NT2/D1 (cell line): ENCODE measurements around the gene DIAPH1.

Experiments used
- DNase-seq: peaks from one replicate; pipeline ENCODE4 v3.0.0-alpha.2; 2011; ENCODE audit warnings: low read depth, low spot score
- H3K27me3 ChIP-seq: 2 replicates; pipeline ENCODE4 v1.6.0; 2011; ENCODE audit warnings: mild to moderate bottlenecking; ENCODE audit not compliant: insufficient read length, insufficient read depth
- H3K36me3 ChIP-seq: 2 replicates; pipeline ENCODE4 v1.6.1; 2011; ENCODE audit warnings: mild to moderate bottlenecking, low read length, mixed read lengths; ENCODE audit not compliant: insufficient read depth, insufficient read length
- H3K4me1 ChIP-seq: 2 replicates; pipeline ENCODE4 v1.5.1; 2011; ENCODE audit not compliant: insufficient read depth, insufficient read length
- H3K4me3 ChIP-seq: 2 replicates; pipeline ENCODE4 v1.5.1; 2011; ENCODE audit warnings: low read depth; ENCODE audit not compliant: insufficient read length
- H3K9ac ChIP-seq: 2 replicates; pipeline ENCODE4 v1.6.0; 2011; ENCODE audit warnings: low read depth; ENCODE audit not compliant: insufficient read length
- H3K9me3 ChIP-seq: 2 replicates; pipeline ENCODE4 v1.5.1; 2011; ENCODE audit warnings: mild to moderate bottlenecking, low read length; ENCODE audit not compliant: insufficient read depth
- SUZ12 ChIP-seq: IDR thresholded peaks from 2 replicates; pipeline ENCODE4 v1.6.1; 2011; ENCODE audit not compliant: insufficient read length, insufficient read depth; ENCODE audit errors: extremely low read depth
- YY1 ChIP-seq: IDR thresholded peaks from 2 replicates; pipeline ENCODE4 v1.6.1; 2011; ENCODE audit not compliant: insufficient read length, insufficient read depth
- ZNF274 ChIP-seq: IDR thresholded peaks from 2 replicates; pipeline ENCODE4 v1.6.1; 2011; ENCODE audit warnings: mild to moderate bottlenecking, low read depth, low read length

The DIAPH1 gene

DNA sequence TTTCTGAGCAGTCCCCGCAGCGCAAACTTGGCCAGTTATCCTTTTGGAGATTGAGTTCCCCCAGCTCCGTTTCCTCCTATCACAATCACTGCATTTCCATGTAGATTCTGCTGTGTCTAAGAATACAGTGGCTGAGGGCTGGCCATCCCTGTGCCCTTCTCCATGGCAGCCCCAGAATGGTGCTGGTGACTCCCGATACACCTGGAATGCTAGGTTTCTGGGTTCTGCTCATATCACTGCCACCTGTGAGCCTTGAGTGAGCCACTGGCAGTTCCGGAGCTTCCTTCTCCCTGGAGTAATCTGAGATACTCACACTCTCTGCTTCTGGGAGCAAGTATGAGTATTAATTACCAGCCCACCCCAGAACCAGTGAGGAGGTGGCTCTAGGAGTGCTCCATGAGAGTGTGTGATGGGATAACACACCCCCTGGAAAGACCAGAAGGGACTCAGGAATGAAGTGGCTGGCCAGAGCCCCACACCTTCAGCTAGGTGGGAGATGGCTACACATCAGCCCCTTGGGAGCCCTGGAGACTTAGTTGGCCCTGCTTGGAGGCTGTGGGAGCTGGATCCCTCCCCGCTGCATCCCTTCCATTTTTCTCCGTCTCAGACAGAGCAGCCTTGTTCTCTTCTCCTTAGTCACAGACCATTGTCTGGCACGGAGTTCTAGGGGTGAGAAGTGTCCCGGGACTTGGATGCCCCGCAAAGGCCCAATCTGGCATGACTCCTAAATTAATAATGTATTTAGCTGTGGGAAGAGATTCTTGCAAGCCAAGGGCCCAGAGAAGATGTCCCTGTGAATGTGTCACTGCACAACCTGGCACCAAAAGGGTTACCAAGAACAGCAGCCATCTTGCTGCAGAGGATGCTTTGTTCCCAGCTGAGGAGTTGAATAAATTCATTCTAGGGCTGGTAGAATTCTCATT lies 125.0 kb downstream of the DIAPH1 start:
- H3K4me1 ChIP-seq, result peaks cover 12% of the 10 kb centered on the region
- peak overlapping the region; percentile 74 for H3K9ac ChIP-seq
- no peak overlapping the region for H3K4me3 ChIP-seq
- no peak for DNase-seq
- H3K36me3 ChIP-seq, result peaks cover 8% of the 10 kb centered on the region
- H3K27me3 ChIP-seq, result peaks cover 46% of the 10 kb centered on the region
- H3K9me3 ChIP-seq, result no peaks in the 10 kb centered on the region
- TF ChIP-seq YY1 (peak; percentile 23), ZNF274 (no peak), SUZ12 (no peak)

DNA sequence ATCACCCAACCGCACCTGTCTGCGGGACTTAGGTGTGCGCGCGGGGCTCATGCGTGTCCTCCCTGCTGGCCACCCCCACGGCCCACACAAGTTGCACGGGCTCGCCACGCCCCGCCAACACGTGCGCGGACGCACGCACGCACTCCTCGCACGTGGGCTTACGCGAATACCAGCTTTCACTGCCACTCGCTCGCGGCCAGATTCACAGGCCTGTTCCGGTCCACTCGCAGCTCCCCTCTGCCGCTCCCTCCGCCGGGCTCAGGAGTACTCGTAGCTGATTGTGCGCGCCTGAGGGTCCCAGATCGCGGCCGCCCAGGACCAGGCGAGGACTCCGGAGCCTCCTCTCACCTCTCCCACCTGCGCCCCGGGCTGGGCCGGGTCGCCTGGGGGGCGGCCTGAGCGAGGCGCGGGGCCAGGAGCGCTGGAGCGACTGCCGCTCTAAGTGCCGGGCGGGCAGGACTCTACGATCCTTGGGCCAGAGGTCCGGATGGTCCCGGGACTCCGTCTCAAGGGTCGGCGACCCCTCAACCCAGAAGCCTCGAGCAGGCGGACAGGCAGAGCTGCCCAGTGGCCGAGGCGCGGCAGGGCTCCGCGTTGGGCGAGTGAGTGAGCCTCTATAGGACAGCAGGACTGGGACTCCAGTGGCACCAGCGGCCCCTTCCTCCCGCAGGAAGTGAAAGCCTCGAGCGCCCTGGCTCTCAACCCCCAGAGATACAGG lies 126.5 kb downstream of the DIAPH1 start:
- Histone ChIP-seq H3K4me3 (peak overlapping the region; percentile 44), H3K9ac (peak overlapping the region; percentile 66), H3K9me3 (no peaks in the 10 kb centered on the region), H3K27me3 (peaks cover 46% of the 10 kb centered on the region), H3K4me1 (peaks cover 12% of the 10 kb centered on the region), H3K36me3 (peaks cover 8% of the 10 kb centered on the region)
- DNase-seq, result no peak
- TF ChIP-seq SUZ12, result no peak
- TF ChIP-seq YY1, result no peak
- TF ChIP-seq ZNF274, result no peak

DNA sequence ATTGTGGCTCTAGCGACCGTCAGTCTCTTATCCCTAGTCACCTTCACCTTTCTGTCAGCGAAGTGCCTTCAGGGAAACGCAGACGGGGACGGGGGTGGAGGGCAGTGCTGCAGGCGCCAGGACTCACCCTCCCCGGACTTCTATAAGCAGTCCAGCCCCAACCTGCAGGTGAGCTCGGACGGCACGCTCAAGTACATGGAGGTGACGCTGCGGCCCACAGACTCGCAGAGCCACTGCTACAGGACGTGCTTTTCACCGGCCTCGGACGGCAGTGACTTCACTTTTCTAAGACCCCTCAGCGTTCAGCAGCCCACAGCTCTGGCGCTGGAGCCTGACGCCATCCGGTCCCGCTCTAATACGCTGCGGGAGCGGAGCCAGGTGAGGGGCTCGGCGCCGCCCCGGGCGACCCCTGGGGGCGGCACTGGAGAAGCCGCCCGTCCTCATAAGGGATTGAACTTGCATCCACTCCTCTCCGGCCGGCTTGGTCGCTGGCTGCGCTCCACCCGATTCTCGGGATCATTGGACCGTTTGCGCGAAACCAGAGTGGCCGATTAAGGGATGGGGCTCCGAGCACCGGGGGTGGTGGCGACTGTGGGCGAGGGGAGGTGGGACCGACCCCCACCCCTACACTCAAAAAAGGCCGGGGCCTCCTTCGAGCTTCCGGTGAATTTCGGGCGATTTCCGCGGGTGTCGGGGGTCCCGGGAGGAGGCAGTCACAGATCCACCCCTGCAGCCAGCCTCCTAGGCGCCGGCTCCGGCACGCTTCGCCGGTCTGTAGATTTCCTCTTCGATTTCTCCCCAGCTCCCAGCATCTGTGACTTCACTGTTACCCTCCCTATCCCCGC lies 127.3 kb downstream of the DIAPH1 start:
- Histone ChIP-seq H3K27me3 (peaks cover 51% of the 10 kb centered on the region), H3K9ac (peak overlapping the region; percentile 66), H3K4me1 (peaks cover 12% of the 10 kb centered on the region), H3K36me3 (peaks cover 15% of the 10 kb centered on the region), H3K4me3 (peak overlapping the region; percentile 44), H3K9me3 (no peaks in the 10 kb centered on the region; the same call in 1 of the 2 replicates)
- no peak for DNase-seq
- no peak for TF ChIP-seq YY1
- no peak for TF ChIP-seq SUZ12
- TF ChIP-seq ZNF274, result no peak

DNA sequence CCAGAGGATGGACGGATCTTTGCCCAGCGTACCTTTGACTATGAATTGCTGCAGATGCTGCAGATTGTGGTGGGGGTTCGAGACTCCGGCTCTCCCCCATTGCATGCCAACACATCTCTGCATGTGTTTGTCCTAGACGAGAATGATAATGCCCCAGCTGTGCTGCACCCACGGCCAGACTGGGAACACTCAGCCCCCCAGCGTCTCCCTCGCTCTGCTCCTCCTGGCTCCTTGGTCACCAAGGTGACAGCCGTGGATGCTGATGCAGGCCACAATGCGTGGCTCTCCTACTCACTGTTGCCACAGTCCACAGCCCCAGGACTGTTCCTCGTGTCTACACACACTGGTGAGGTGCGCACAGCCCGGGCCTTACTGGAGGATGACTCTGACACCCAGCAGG lies 128.0 kb downstream of the DIAPH1 start:
- peaks cover 59% of the 10 kb centered on the region for H3K27me3 ChIP-seq
- TF ChIP-seq SUZ12, result no peak
- TF ChIP-seq YY1, result no peak
- TF ChIP-seq ZNF274, result no peak
- peaks cover 15% of the 10 kb centered on the region for H3K36me3 ChIP-seq
- no peak overlapping the region for H3K4me3 ChIP-seq
- no peak overlapping the region for H3K9ac ChIP-seq
- no peak for DNase-seq
- H3K4me1 ChIP-seq, result peaks cover 9% of the 10 kb centered on the region
- H3K9me3 ChIP-seq, result no peaks in the 10 kb centered on the region; the same call in 1 of the 2 replicates

DNA sequence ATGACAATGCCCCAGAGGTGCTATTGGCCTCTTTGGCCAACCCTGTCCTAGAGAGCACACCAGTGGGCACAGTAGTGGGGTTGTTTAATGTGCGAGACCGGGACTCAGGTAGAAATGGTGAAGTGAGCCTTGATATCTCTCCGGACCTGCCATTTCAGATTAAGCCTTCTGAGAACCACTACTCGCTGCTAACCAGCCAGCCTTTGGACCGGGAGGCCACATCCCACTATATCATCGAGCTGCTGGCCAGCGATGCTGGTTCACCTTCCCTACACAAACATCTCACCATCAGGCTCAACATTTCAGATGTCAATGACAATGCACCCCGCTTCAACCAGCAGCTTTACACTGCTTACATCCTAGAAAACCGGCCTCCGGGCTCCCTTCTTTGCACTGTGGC lies 128.5 kb downstream of the DIAPH1 start:
- TF ChIP-seq ZNF274 (no peak), YY1 (no peak), SUZ12 (no peak)
- no peak overlapping the region for H3K4me3 ChIP-seq
- no peak for DNase-seq
- no peaks in the 10 kb centered on the region; the same call in 1 of the 2 replicates for H3K9me3 ChIP-seq
- peaks cover 15% of the 10 kb centered on the region for H3K36me3 ChIP-seq
- H3K27me3 ChIP-seq, result peaks cover 64% of the 10 kb centered on the region
- no peak overlapping the region for H3K9ac ChIP-seq
- peaks cover 9% of the 10 kb centered on the region for H3K4me1 ChIP-seq

DNA sequence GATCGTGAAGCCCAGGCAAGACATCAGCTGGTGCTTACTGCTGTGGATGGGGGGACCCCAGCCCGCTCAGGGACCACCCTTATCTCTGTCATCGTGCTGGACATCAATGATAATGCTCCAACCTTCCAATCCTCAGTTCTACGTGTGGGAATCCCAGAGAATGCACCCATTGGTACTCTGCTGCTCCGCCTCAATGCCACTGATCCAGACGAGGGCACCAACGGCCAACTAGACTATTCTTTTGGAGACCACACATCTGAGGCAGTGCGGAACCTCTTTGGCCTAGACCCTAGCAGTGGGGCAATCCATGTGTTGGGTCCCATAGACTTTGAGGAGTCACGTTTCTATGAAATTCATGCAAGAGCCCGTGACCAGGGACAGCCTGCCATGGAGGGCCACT lies 129.0 kb downstream of the DIAPH1 start:
- no peak for DNase-seq
- Histone ChIP-seq H3K27me3 (peaks cover 68% of the 10 kb centered on the region), H3K4me1 (peaks cover 9% of the 10 kb centered on the region), H3K4me3 (no peak overlapping the region), H3K9ac (no peak overlapping the region), H3K9me3 (no peaks in the 10 kb centered on the region; the same call in 1 of the 2 replicates), H3K36me3 (peaks cover 15% of the 10 kb centered on the region)
- TF ChIP-seq YY1 (no peak), ZNF274 (no peak), SUZ12 (no peak)
